GM12878 (cell line): ENCODE measurements around the gene ZNF132. TPM values are rescaled to one million over a fixed set of nuclear protein-coding genes. Genes with fewer than 3 reads are reported as not detected.
A peak's percentile ranks its signal among the peaks of the same experiment; 100 is the strongest.

Source experiments
- ASH2L ChIP-seq: fragments of 300-600, 200-600 bp; sonication (generic); IDR thresholded peaks from 2 replicates; pipeline ENCODE4 v1.6.1; 2017; ENCODE audit warnings: low read depth, mild to moderate bottlenecking, borderline replicate concordance
- ATF3 ChIP-seq: IDR thresholded peaks from 2 replicates; pipeline ENCODE4 v1.6.1; 2011; ENCODE audit warnings: low read depth, mild to moderate bottlenecking, low read length, moderate library complexity, borderline replicate concordance; ENCODE audit errors: extremely low read depth
- BCL3 ChIP-seq: IDR thresholded peaks from 2 replicates; pipeline ENCODE4 v1.6.1; 2011; ENCODE audit warnings: borderline replicate concordance, low read depth, mild to moderate bottlenecking, moderate library complexity, low read length; ENCODE audit not compliant: insufficient read depth, poor library complexity, severe bottlenecking
- CHD2 ChIP-seq: IDR thresholded peaks from 2 replicates; pipeline ENCODE4 v1.6.1; 2011; ENCODE audit warnings: low read depth, low read length, improper control_type of control experiment, borderline replicate concordance
- CUX1 ChIP-seq: IDR thresholded peaks from 2 replicates; pipeline ENCODE4 v1.6.1; 2012; ENCODE audit warnings: improper control_type of control experiment, low read depth, low read length; ENCODE audit not compliant: insufficient replicate concordance
- IRF3 ChIP-seq: fragments of 450-650 bp; IDR thresholded peaks from 2 replicates; pipeline ENCODE4 v1.6.1; 2014; ENCODE audit warnings: mild to moderate bottlenecking
- LARP7 ChIP-seq: fragments of 450-650 bp; IDR thresholded peaks from 2 replicates; pipeline ENCODE4 v1.6.1; 2017; ENCODE audit warnings: mild to moderate bottlenecking
- MAX ChIP-seq: IDR thresholded peaks from 2 replicates; pipeline ENCODE4 v1.6.1; 2012; ENCODE audit warnings: low read depth, low read length, improper control_type of control experiment
- MEF2A ChIP-seq: IDR thresholded peaks from 2 replicates; pipeline ENCODE4 v1.6.1; 2011; ENCODE audit warnings: low read depth, mild to moderate bottlenecking, low read length, moderate library complexity; ENCODE audit not compliant: insufficient read depth
- REST ChIP-seq: IDR thresholded peaks from 2 replicates; pipeline ENCODE4 v1.6.1; 2012; ENCODE audit warnings: mild to moderate bottlenecking, low read depth, low read length
- SIN3A ChIP-seq: IDR thresholded peaks from 2 replicates; pipeline ENCODE4 v1.6.1; 2012; ENCODE audit warnings: low read depth, low read length, improper control_type of control experiment
- SMARCA5 ChIP-seq: fragments of 450-650 bp; IDR thresholded peaks from 2 replicates; pipeline ENCODE4 v1.6.1; 2017; ENCODE audit warnings: mild to moderate bottlenecking
- ZBTB33 ChIP-seq: fragments of 450-650 bp; IDR thresholded peaks from 2 replicates; pipeline ENCODE4 v1.6.1; 2017; ENCODE audit warnings: mild to moderate bottlenecking
- polyA plus RNA-seq, 11 experiments: library from polyadenylated mRNA; depleted of rRNA in 4 of 11; unstranded in 6 of 11; stranded (reverse) in 5 of 11; fragments of >200 nt; fragmentation: Nextera tagmentation in 4 of 11; fragmentation: Illumina TruSeq in 1 of 11; extraction: Ambion mirVana in 4 of 11; extraction: Trizol in 1 of 11; gene quantifications; 1 replicate in 1 of 11; 2 replicates in 10 of 11; pipeline versions ENCODE4 v1.2.1 to v1.2.3, GENCODE V29; 2011 to 2016; ENCODE audit warnings: inconsistent platforms in 2 of 11, missing spikeins in 2 of 11, low read depth in 1 of 11
- total RNA-seq, 4 experiments: library from RNA; depleted of rRNA in 3 of 4; stranded (reverse); fragments of >200 nt in 3 of 4; fragmentation: Illumina TruSeq in 1 of 4; extraction: Trizol in 1 of 4; gene quantifications; 2 replicates each; pipeline versions ENCODE4 v1.2.1 to v1.2.3, GENCODE V29; 2013 to 2021

The ZNF132 gene
- total and polyA plus RNA-seq, 10 of the 15 experiments (the other 5 are each of a cell fraction or from before 2014, with no cell fraction given) = 0.56 to 4.0 (median 2.3) TPM

GRCh38 chr19:58466760-58467589, 27.0 kb upstream of the ZNF132 start, which contains the start of gene ZNF324 (continued):
- TF ChIP-seq REST = no peak
- TF ChIP-seq MEF2A = no peak
- TF ChIP-seq LARP7 = peak; percentile 48; the same call in 1 of the 2 replicates
- no peak for TF ChIP-seq BCL3
- peak; percentile 83 for TF ChIP-seq MAX
- peak; percentile 73; the same call in 1 of the 2 replicates for TF ChIP-seq SIN3A
- TF ChIP-seq ASH2L = no peak
- TF ChIP-seq ZBTB33 = no peak
- 0 out of 2 replicates have a peak, but pooled peaks have one; percentile 31 for TF ChIP-seq SMARCA5
- TF ChIP-seq ATF3 = peak; percentile 83; the same call in 1 of the 2 replicates
- TF ChIP-seq CHD2 = peak; percentile 66; the same call in 1 of the 2 replicates
- peak; percentile 57; the same call in 1 of the 2 replicates for TF ChIP-seq IRF3
- no peak for TF ChIP-seq CUX1
